22Rv1 (cell line): ENCODE data around the gene YJEFN3.

Experiments used
- ZFX ChIP-seq: fragments of 450-650 bp; IDR thresholded peaks from 2 replicates; pipeline ENCODE4 v1.6.1; 2017; ENCODE audit warnings: antibody characterized with exemption, borderline replicate concordance
- TF ChIP-seq, protein P1 (sequence below): fragments of 450-650 bp; IDR thresholded peaks from 2 replicates; pipeline ENCODE4 v1.5.1; 2017; ENCODE audit warnings: mild to moderate bottlenecking

DNA sequence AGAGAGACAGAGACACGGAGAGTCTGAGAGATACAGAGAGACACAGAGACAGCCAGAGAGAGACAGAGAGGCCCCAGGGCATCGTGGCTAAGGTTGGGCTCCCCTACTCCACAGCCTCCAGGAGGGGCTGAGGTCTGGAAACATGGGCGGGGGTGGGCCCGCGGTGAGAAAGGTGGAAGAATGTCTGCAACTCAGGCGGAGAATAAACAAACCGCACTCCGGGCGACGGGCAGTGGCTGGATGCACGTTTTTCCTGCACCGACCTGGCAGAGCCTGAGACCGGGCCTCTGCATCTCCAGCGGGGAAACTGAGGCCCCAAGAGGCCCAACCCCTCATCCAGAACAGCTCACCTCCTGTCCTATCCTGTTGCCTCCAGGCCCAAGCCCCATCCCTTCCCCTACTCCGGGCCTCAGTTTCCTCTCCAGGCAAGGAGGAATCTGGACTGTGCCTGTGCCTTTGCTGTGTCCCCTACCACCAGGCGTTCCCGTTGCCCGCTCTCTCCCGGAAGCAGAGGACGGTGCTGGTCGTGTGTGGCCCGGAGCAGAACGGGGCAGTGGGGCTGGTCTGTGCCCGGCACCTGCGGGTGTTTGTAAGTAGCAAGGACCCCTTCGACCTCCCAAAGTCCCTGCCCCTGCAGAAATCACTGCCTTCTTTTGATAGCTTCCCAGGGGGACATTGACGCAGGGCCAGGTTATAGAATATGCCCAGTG, 6.0 kb downstream of the YJEFN3 start:
- TF ChIP-seq, protein P1, sequence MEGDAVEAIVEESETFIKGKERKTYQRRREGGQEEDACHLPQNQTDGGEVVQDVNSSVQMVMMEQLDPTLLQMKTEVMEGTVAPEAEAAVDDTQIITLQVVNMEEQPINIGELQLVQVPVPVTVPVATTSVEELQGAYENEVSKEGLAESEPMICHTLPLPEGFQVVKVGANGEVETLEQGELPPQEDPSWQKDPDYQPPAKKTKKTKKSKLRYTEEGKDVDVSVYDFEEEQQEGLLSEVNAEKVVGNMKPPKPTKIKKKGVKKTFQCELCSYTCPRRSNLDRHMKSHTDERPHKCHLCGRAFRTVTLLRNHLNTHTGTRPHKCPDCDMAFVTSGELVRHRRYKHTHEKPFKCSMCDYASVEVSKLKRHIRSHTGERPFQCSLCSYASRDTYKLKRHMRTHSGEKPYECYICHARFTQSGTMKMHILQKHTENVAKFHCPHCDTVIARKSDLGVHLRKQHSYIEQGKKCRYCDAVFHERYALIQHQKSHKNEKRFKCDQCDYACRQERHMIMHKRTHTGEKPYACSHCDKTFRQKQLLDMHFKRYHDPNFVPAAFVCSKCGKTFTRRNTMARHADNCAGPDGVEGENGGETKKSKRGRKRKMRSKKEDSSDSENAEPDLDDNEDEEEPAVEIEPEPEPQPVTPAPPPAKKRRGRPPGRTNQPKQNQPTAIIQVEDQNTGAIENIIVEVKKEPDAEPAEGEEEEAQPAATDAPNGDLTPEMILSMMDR, result no peak
- no peak for TF ChIP-seq ZFX
